GM23338 (cell line): ENCODE data around the gene SLC37A1. TPM values are rescaled to one million over a fixed set of nuclear protein-coding genes. Genes with fewer than 3 reads are reported as not detected.

Experiments
- ATAC-seq: fragments of 200-7000 bp; cut with Tn5 transposase; 3 replicates; pipeline ENCODE4 v1.9.1; 2020
- DNase-seq: peaks from one replicate; pipeline ENCODE4 v3.0.0-alpha.2; 2015; ENCODE audit warnings: low spot score
- H2AFZ ChIP-seq: fragments of 200-600 bp; sonication (generic); 2 replicates; pipeline ENCODE4 v1.8.0; 2016; ENCODE audit warnings: antibody characterized with exemption, mild to moderate bottlenecking, moderate library complexity
- H3F3A ChIP-seq: fragments of 200-600 bp; sonication (generic); replicated peaks from 2 replicates; pipeline ENCODE4 v1.8.0; 2017; ENCODE audit warnings: antibody characterized with exemption, mixed run types, low read depth
- H3K27ac ChIP-seq: fragments of 200-600 bp; sonication (generic); 2 replicates; pipeline ENCODE4 v1.6.1; 2016; ENCODE audit warnings: low read depth
- H3K27me3 ChIP-seq: fragments of 200-600 bp; sonication (generic); 2 replicates; pipeline ENCODE4 v1.8.0; 2016; ENCODE audit warnings: mild to moderate bottlenecking, mixed run types, moderate library complexity; ENCODE audit not compliant: insufficient read depth
- H3K36me3 ChIP-seq: fragments of 200-600 bp; sonication (generic); 2 replicates; pipeline ENCODE4 v1.8.0; 2016; ENCODE audit warnings: mild to moderate bottlenecking; ENCODE audit not compliant: insufficient read depth
- H3K4me1 ChIP-seq: fragments of 200-600 bp; sonication (generic); 2 replicates; pipeline ENCODE4 v1.8.0; 2016; ENCODE audit warnings: mild to moderate bottlenecking, moderate library complexity; ENCODE audit not compliant: insufficient read depth
- H3K4me2 ChIP-seq: fragments of 200-600 bp; sonication (generic); 2 replicates; pipeline ENCODE4 v1.7.1; 2017; ENCODE audit warnings: mixed run types
- H3K4me3 ChIP-seq: fragments of 200-600 bp; sonication (generic); 2 replicates; pipeline ENCODE4 v1.6.1; 2016; ENCODE audit warnings: mixed run types
- H3K79me2 ChIP-seq: fragments of 200-600 bp; sonication (generic); replicated peaks from 2 replicates; pipeline ENCODE4 v1.8.0; 2017; ENCODE audit warnings: mild to moderate bottlenecking; ENCODE audit not compliant: insufficient read depth
- H3K9me2 ChIP-seq: fragments of 200-600 bp; sonication (generic); 2 replicates; pipeline ENCODE4 v1.8.0; 2017; ENCODE audit not compliant: insufficient read depth
- H4K20me1 ChIP-seq: fragments of 200-600 bp; sonication (generic); replicated peaks from 2 replicates; pipeline ENCODE4 v1.8.0; 2017; ENCODE audit warnings: mild to moderate bottlenecking; ENCODE audit not compliant: insufficient read depth
- H3K27ac Mint-ChIP-seq: 2 replicates; pipeline ENCODE4 v1.8.0; 2020; ENCODE audit warnings: inconsistent platforms, mild to moderate bottlenecking, moderate library complexity, mixed read lengths
- H3K27me3 Mint-ChIP-seq: 3 replicates; pipeline ENCODE4 v1.8.0; 2022; ENCODE audit warnings: low read depth, mild to moderate bottlenecking, moderate library complexity, mixed read lengths, inconsistent platforms; ENCODE audit not compliant: insufficient read depth, poor library complexity
- H3K36me3 Mint-ChIP-seq: 3 replicates; pipeline ENCODE4 v1.8.0; 2021; ENCODE audit warnings: low read depth, mild to moderate bottlenecking, inconsistent platforms, moderate library complexity, mixed read lengths
- H3K4me1 Mint-ChIP-seq: 3 replicates; pipeline ENCODE4 v1.8.0; 2020; ENCODE audit warnings: mild to moderate bottlenecking, inconsistent platforms, mixed read lengths
- H3K4me3 Mint-ChIP-seq: 3 replicates; pipeline ENCODE4 v1.8.0; 2021; ENCODE audit warnings: moderate library complexity, mild to moderate bottlenecking, inconsistent platforms, mixed read lengths
- H3K9me3 Mint-ChIP-seq: 3 replicates; pipeline ENCODE4 v1.8.0; 2020; ENCODE audit warnings: moderate library complexity, mild to moderate bottlenecking, inconsistent platforms, mixed read lengths
- CREB1 ChIP-seq: fragments of 250-450 bp; sonication (Bioruptor Pico); IDR thresholded peaks from 2 replicates; pipeline ENCODE4 v1.5.0; 2020; ENCODE audit warnings: low read depth, mild to moderate bottlenecking, moderate library complexity
- CTCF ChIP-seq, 2 experiments: fragments of 200-600 bp in 1 of 2; sonication (generic) in 1 of 2; conservative IDR thresholded peaks; 2 replicates each; pipeline versions ENCODE4 v1.5.1 to v1.6.1; 2016 to 2017; ENCODE audit warnings: antibody characterized with exemption in 2 of 2, low read depth in 2 of 2, mild to moderate bottlenecking in 2 of 2, moderate library complexity in 1 of 2
- EZH2 ChIP-seq: fragments of 200-600 bp; sonication (generic); IDR thresholded peaks from one replicate; pipeline ENCODE4 v1.8.0; 2017; ENCODE audit warnings: antibody characterized with exemption, mild to moderate bottlenecking, low read depth; ENCODE audit not compliant: unreplicated experiment
- JUNB ChIP-seq: IDR thresholded peaks from one replicate; pipeline ENCODE4 v1.6.1; 2016; ENCODE audit warnings: antibody characterized with exemption; ENCODE audit not compliant: unreplicated experiment
- POLR2AphosphoS5 ChIP-seq: IDR thresholded peaks from 2 replicates; pipeline ENCODE4 v1.6.1; 2016; ENCODE audit warnings: antibody characterized with exemption, low read depth
- STAT1 ChIP-seq: IDR thresholded peaks from one replicate; pipeline ENCODE4 v1.6.1; 2016; ENCODE audit warnings: antibody characterized with exemption; ENCODE audit not compliant: unreplicated experiment
- ZNF114 ChIP-seq: fragments of 250-450 bp; sonication (Bioruptor Pico); IDR thresholded peaks from 2 replicates; pipeline ENCODE4 v1.5.0; 2020; ENCODE audit warnings: mild to moderate bottlenecking, moderate library complexity
- ZNF462 ChIP-seq: fragments of 250-450 bp; sonication (Bioruptor Pico); IDR thresholded peaks from 2 replicates; pipeline ENCODE4 v1.5.0; 2020; ENCODE audit warnings: mild to moderate bottlenecking, moderate library complexity
- polyA plus RNA-seq: library from polyadenylated mRNA; unstranded; fragments of >200 nt; fragmentation: Nextera tagmentation; extraction: Ambion mirVana; gene quantifications from 2 replicates; pipeline ENCODE4 v1.2.1, GENCODE V29; 2016
- total RNA-seq: library from RNA; depleted of rRNA; stranded (reverse); fragments of >200 nt; shearing (Covaris generic); gene quantifications from 2 replicates; pipeline ENCODE4 v1.2.3, GENCODE V29; 2014
- TF ChIP-seq, protein P1 (sequence below): IDR thresholded peaks from one replicate; pipeline ENCODE4 v1.6.1; 2018; ENCODE audit warnings: antibody characterized with exemption; ENCODE audit not compliant: unreplicated experiment

SLC37A1 gene
- total and polyA plus RNA-seq, 2 experiments from 2014 or later, result 14.0 to 30.3 TPM

- Histone ChIP-seq H3K79me2 (no peaks in the 10 kb centered on the region), H3K4me3 (no peak overlapping the region), H3K4me2 (no peak overlapping the region), H2AFZ (no peak overlapping the region), H3K9me2 (no peaks in the 10 kb centered on the region), H3K4me1 (peaks cover 5% of the 10 kb centered on the region; the same call in 1 of the 2 replicates), H3K36me3 (no peaks in the 10 kb centered on the region), H4K20me1 (no peaks in the 10 kb centered on the region), H3K27me3 (no peaks in the 10 kb centered on the region), H3F3A (peaks cover 10% of the 10 kb centered on the region; the same call in 1 of the 2 replicates), H3K27ac (no peak overlapping the region)
- ATAC-seq, result no peak
- H3K27ac Mint-ChIP-seq, result no peak overlapping the region
- H3K4me3 Mint-ChIP-seq, result no peak overlapping the region
- TF ChIP-seq JUNB (no peak), CTCF (conservative IDR thresholded peaks at IDR 0.05; ENCODE audit: low read depth in 2 of 2) (no peak)
- peaks cover 18% of the 10 kb centered on the region for H3K27me3 Mint-ChIP-seq
- H3K9me3 Mint-ChIP-seq, result peaks cover 9% of the 10 kb centered on the region; the same call in 1 of the 3 replicates
- no peak for DNase-seq
- H3K36me3 Mint-ChIP-seq, result no peaks in the 10 kb centered on the region
- peaks cover 9% of the 10 kb centered on the region for H3K4me1 Mint-ChIP-seq
Observed at GRCh38 chr21:42596657-42597056, 83.0 kb downstream of the SLC37A1 start.

GRCh38 chr21:42597487-42598158 is 84.0 kb downstream of the SLC37A1 start:
- no peak for DNase-seq
- H3K4me1 Mint-ChIP-seq, result peaks cover 2% of the 10 kb centered on the region; the same call in 1 of the 3 replicates
- no peak for TF ChIP-seq CREB1 (CRISPR knock-in tag)
- no peak for TF ChIP-seq ZNF114 (CRISPR knock-in tag)
- no peak for TF ChIP-seq ZNF462 (CRISPR knock-in tag)
- TF ChIP-seq, protein P1, sequence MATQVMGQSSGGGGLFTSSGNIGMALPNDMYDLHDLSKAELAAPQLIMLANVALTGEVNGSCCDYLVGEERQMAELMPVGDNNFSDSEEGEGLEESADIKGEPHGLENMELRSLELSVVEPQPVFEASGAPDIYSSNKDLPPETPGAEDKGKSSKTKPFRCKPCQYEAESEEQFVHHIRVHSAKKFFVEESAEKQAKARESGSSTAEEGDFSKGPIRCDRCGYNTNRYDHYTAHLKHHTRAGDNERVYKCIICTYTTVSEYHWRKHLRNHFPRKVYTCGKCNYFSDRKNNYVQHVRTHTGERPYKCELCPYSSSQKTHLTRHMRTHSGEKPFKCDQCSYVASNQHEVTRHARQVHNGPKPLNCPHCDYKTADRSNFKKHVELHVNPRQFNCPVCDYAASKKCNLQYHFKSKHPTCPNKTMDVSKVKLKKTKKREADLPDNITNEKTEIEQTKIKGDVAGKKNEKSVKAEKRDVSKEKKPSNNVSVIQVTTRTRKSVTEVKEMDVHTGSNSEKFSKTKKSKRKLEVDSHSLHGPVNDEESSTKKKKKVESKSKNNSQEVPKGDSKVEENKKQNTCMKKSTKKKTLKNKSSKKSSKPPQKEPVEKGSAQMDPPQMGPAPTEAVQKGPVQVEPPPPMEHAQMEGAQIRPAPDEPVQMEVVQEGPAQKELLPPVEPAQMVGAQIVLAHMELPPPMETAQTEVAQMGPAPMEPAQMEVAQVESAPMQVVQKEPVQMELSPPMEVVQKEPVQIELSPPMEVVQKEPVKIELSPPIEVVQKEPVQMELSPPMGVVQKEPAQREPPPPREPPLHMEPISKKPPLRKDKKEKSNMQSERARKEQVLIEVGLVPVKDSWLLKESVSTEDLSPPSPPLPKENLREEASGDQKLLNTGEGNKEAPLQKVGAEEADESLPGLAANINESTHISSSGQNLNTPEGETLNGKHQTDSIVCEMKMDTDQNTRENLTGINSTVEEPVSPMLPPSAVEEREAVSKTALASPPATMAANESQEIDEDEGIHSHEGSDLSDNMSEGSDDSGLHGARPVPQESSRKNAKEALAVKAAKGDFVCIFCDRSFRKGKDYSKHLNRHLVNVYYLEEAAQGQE, result no peak
- TF ChIP-seq JUNB, result no peak
- TF ChIP-seq EZH2, result no peak
- TF ChIP-seq POLR2AphosphoS5, result no peak
- no peak for TF ChIP-seq STAT1

More at GRCh38 chr21:42597487-42598158, 84.0 kb downstream of the SLC37A1 start:
- Mint-ChIP-seq H3K27me3 (peaks cover 9% of the 10 kb centered on the region), H3K27ac (no peak overlapping the region), H3K9me3 (peaks cover 9% of the 10 kb centered on the region; the same call in 1 of the 3 replicates), H3K36me3 (no peaks in the 10 kb centered on the region), H3K4me3 (no peak overlapping the region)
- Histone ChIP-seq H3K9me2 (no peaks in the 10 kb centered on the region), H3K79me2 (no peaks in the 10 kb centered on the region), H2AFZ (no peak overlapping the region), H3K4me3 (no peak overlapping the region), H3F3A (0 out of 2 replicates have a peak, but pooled peaks cover under 1% of the 10 kb centered on the region), H3K27ac (no peak overlapping the region), H3K4me1 (peaks cover 5% of the 10 kb centered on the region; the same call in 1 of the 2 replicates), H4K20me1 (no peaks in the 10 kb centered on the region), H3K4me2 (no peak overlapping the region), H3K36me3 (no peaks in the 10 kb centered on the region), H3K27me3 (no peaks in the 10 kb centered on the region)
- no peak for ATAC-seq
